ENCODE results near the gene GLRA3.

GLRA3 gene

GRCh38 chr4:174689618-174690017, 139.4 kb downstream of the GLRA3 start:
- no peak for TF ChIP-seq TAF1 (IDR thresholded peaks at IDR 0.05; ENCODE audit: borderline replicate concordance, insufficient read depth, low read length)
- TF ChIP-seq POLR2AphosphoS5 (IDR thresholded peaks at IDR 0.05; ENCODE audit: low read depth, low read length) = no peak
- TF ChIP-seq FOXP2 (optimal IDR thresholded peaks at IDR 0.05; ENCODE audit: borderline replicate concordance, extremely low read depth, extremely low read length, insufficient read depth) = no peak
- no peak for TF ChIP-seq REST (IDR thresholded peaks at IDR 0.05; ENCODE audit: insufficient read depth in 1 of 2, low read depth in 2 of 2, low read length in 2 of 2)
- no peak for TF ChIP-seq SIN3A (IDR thresholded peaks at IDR 0.05; ENCODE audit: borderline replicate concordance, insufficient read depth, low read length)

- TF ChIP-seq SIN3A (IDR thresholded peaks at IDR 0.05; ENCODE audit: borderline replicate concordance, insufficient read depth, low read length) (no peak), REST (IDR thresholded peaks at IDR 0.05; ENCODE audit: insufficient read depth in 1 of 2, low read depth in 2 of 2, low read length in 2 of 2) (no peak), TAF1 (IDR thresholded peaks at IDR 0.05; ENCODE audit: borderline replicate concordance, insufficient read depth, low read length) (no peak), FOXP2 (optimal IDR thresholded peaks at IDR 0.05; ENCODE audit: borderline replicate concordance, extremely low read depth, extremely low read length, insufficient read depth) (no peak), POLR2AphosphoS5 (IDR thresholded peaks at IDR 0.05; ENCODE audit: low read depth, low read length) (no peak)
Observed at GRCh38 chr4:174686826-174687225, 142.2 kb downstream of the GLRA3 start.

- TF ChIP-seq FOXP2 (optimal IDR thresholded peaks at IDR 0.05; ENCODE audit: borderline replicate concordance, extremely low read depth, extremely low read length, insufficient read depth) = no peak
- TF ChIP-seq POLR2AphosphoS5 (IDR thresholded peaks at IDR 0.05; ENCODE audit: low read depth, low read length) = no peak
- no peak for TF ChIP-seq TAF1 (IDR thresholded peaks at IDR 0.05; ENCODE audit: borderline replicate concordance, insufficient read depth, low read length)
- no peak for TF ChIP-seq SIN3A (IDR thresholded peaks at IDR 0.05; ENCODE audit: borderline replicate concordance, insufficient read depth, low read length)
Observed at GRCh38 chr4:174681723-174682300, 147.2 kb downstream of the GLRA3 start.

- no peak for TF ChIP-seq POLR2AphosphoS5 (IDR thresholded peaks at IDR 0.05; ENCODE audit: low read depth, low read length)
- no peak for TF ChIP-seq TAF1 (IDR thresholded peaks at IDR 0.05; ENCODE audit: borderline replicate concordance, insufficient read depth, low read length)
- no peak for TF ChIP-seq FOXP2 (optimal IDR thresholded peaks at IDR 0.05; ENCODE audit: borderline replicate concordance, extremely low read depth, extremely low read length, insufficient read depth)
- no peak for TF ChIP-seq SIN3A (IDR thresholded peaks at IDR 0.05; ENCODE audit: borderline replicate concordance, insufficient read depth, low read length)
- TF ChIP-seq REST (IDR thresholded peaks at IDR 0.05; ENCODE audit: insufficient read depth in 1 of 2, low read depth in 2 of 2, low read length in 2 of 2) = no peak
Observed at GRCh38 chr4:174674305-174674840, 154.7 kb downstream of the GLRA3 start.

GRCh38 chr4:174673865-174674264, 155.2 kb downstream of the GLRA3 start:
- no peak for TF ChIP-seq REST (IDR thresholded peaks at IDR 0.05; ENCODE audit: insufficient read depth in 1 of 2, low read depth in 2 of 2, low read length in 2 of 2)
- TF ChIP-seq SIN3A (IDR thresholded peaks at IDR 0.05; ENCODE audit: borderline replicate concordance, insufficient read depth, low read length) = no peak
- no peak for TF ChIP-seq TAF1 (IDR thresholded peaks at IDR 0.05; ENCODE audit: borderline replicate concordance, insufficient read depth, low read length)
- TF ChIP-seq FOXP2 (optimal IDR thresholded peaks at IDR 0.05; ENCODE audit: borderline replicate concordance, extremely low read depth, extremely low read length, insufficient read depth) = no peak
- no peak for TF ChIP-seq POLR2AphosphoS5 (IDR thresholded peaks at IDR 0.05; ENCODE audit: low read depth, low read length)

Data from PFSK-1 (cell line).